B cell (primary cell): Measurements from ENCODE around the gene BAHCC1. TPM values are rescaled to one million over a fixed set of nuclear protein-coding genes. Genes with fewer than 3 reads are reported as not detected.
A peak's percentile ranks its signal among the peaks of the same experiment; 100 is the strongest.

Experiments used
- ATAC-seq: fragments of 200-7000 bp; cut with Tn5 transposase; one replicate; pipeline ENCODE4 v1.10.0; 2021; ENCODE audit warnings: low read depth, mild to moderate bottlenecking, moderate number of reproducible peaks, moderate library complexity
- CTCF ChIA-PET: fragments of 350-600 bp; sonication (Branson Sonifier 250); formaldehyde crosslinking; loops from one replicate; lab custom pipeline; 2021; ENCODE audit warnings: antibody characterized with exemption, inconsistent platforms; lab: Charles Lee
- POLR2A ChIA-PET: fragments of 350-600 bp; sonication (Branson Sonifier 250); formaldehyde crosslinking; loops from one replicate; lab custom pipeline; 2021; ENCODE audit warnings: antibody characterized with exemption; lab: Charles Lee
- DNase-seq: peaks from one replicate; pipeline ENCODE4 v3.0.0; 2013
- H2AFZ ChIP-seq: 2 replicates; pipeline ENCODE4 v1.6.1; 2012; ENCODE audit warnings: mild to moderate bottlenecking, low read depth, low read length; ENCODE audit not compliant: insufficient read depth, poor library complexity, severe bottlenecking
- H3K27ac ChIP-seq, 2 donors: 1 replicate in 1 of 2; 2 replicates in 1 of 2; pipeline ENCODE4 v1.5.1; 2012 to 2013; ENCODE audit warnings: low read length in 2 of 2, mild to moderate bottlenecking in 2 of 2, moderate library complexity in 1 of 2
- H3K27me3 ChIP-seq, 4 experiments: fragments of 200-600 bp in 1 of 4; sonication (generic) in 1 of 4; replicated peaks in 1 of 4; 1 replicate in 2 of 4; 2 replicates in 2 of 4; pipeline versions ENCODE4 v1.6.1 to v1.7.0; 2013 to 2016; ENCODE audit warnings: low read length in 3 of 4, mild to moderate bottlenecking in 2 of 4, mixed read lengths in 1 of 4, moderate library complexity in 1 of 4; ENCODE audit not compliant: insufficient read depth in 4 of 4, control insufficient read depth in 3 of 4; ENCODE audit errors: control extremely low read depth in 1 of 4
- H3K36me3 ChIP-seq, 2 experiments: replicated peaks in 1 of 2; 1 replicate in 1 of 2; 2 replicates in 1 of 2; pipeline versions ENCODE4 v1.6.1 to v1.7.1; 2013; ENCODE audit warnings: low read length in 1 of 2; ENCODE audit not compliant: insufficient read depth in 2 of 2, control insufficient read depth in 1 of 2; ENCODE audit errors: control extremely low read depth in 1 of 2, extremely low read depth in 1 of 2
- H3K4me1 ChIP-seq, 2 donors: fragments of 200-600 bp in 1 of 2; sonication (generic) in 1 of 2; 1 replicate in 1 of 2; 2 replicates in 1 of 2; pipeline versions ENCODE4 v1.5.1 to v1.6.1; 2013 to 2017; ENCODE audit warnings: low read length in 2 of 2; ENCODE audit not compliant: control insufficient read depth in 2 of 2, insufficient read depth in 2 of 2
- H3K4me2 ChIP-seq: replicated peaks from 2 replicates; pipeline ENCODE3; 2012; ENCODE audit warnings: mild to moderate bottlenecking, low read depth, low read length; ENCODE audit not compliant: poor library complexity, severe bottlenecking
- H3K4me3 ChIP-seq, 5 experiments: fragments of 200-600 bp in 1 of 5; sonication (generic) in 1 of 5; 1 replicate in 3 of 5; 2 replicates in 2 of 5; pipeline versions ENCODE4 v1.5.1 to v1.7.0; 2011 to 2016; ENCODE audit warnings: low read length in 4 of 5, mild to moderate bottlenecking in 4 of 5, low read depth in 2 of 5, control low read depth in 1 of 5, moderate library complexity in 1 of 5; ENCODE audit not compliant: insufficient read depth in 1 of 5; ENCODE audit errors: control extremely low read depth in 1 of 5, extremely low read depth in 1 of 5
- H3K79me2 ChIP-seq: fragments of 200-600 bp; sonication (generic); one replicate; pipeline ENCODE4 v1.6.0; 2016; ENCODE audit warnings: low read length; ENCODE audit not compliant: control insufficient read depth, insufficient read depth
- H3K9ac ChIP-seq: fragments of 200-600 bp; sonication (generic); 2 replicates; pipeline ENCODE4 v1.6.1; 2017; ENCODE audit warnings: mild to moderate bottlenecking, low read length, moderate library complexity
- H3K9me3 ChIP-seq, 3 donors: one replicate each; pipeline versions ENCODE4 v1.6.1 to v1.7.1; 2013; ENCODE audit warnings: low read length in 2 of 3; ENCODE audit not compliant: control insufficient read depth in 2 of 3, insufficient read depth in 1 of 3; ENCODE audit errors: control extremely low read depth in 1 of 3
- H4K20me1 ChIP-seq: 2 replicates; pipeline ENCODE4 v1.6.0; 2012; ENCODE audit warnings: mild to moderate bottlenecking, low read length; ENCODE audit not compliant: insufficient read depth, control insufficient read depth, poor library complexity, severe bottlenecking
- H3K27ac Mint-ChIP-seq: one replicate; pipeline ENCODE4 v1.8.0; 2021; ENCODE audit warnings: mixed read lengths
- H3K27me3 Mint-ChIP-seq: one replicate; pipeline ENCODE4 v1.8.0; 2021; ENCODE audit warnings: mixed read lengths
- H3K4me1 Mint-ChIP-seq: one replicate; pipeline ENCODE4 v1.8.0; 2021; ENCODE audit warnings: mixed read lengths
- H3K4me3 Mint-ChIP-seq: one replicate; pipeline ENCODE4 v1.8.0; 2021; ENCODE audit warnings: mixed read lengths
- H3K9me3 Mint-ChIP-seq: one replicate; pipeline ENCODE4 v1.8.0; 2022; ENCODE audit warnings: mixed read lengths; ENCODE audit not compliant: insufficient read depth
- EZH2 ChIP-seq: IDR thresholded peaks from 2 replicates; pipeline ENCODE4 v1.6.1; 2012; ENCODE audit warnings: borderline replicate concordance, low read depth, mild to moderate bottlenecking, moderate library complexity, low read length; ENCODE audit not compliant: insufficient read depth, poor library complexity, severe bottlenecking
- whole genome bisulfite sequencing: methylation state at CpG from one replicate; pipeline ENCODE4 v1.1.5; 2013; ENCODE audit warnings: missing lambda C conversion rate; ENCODE audit not compliant: insufficient coverage; 5-methylcytosine and 5-hydroxymethylcytosine counted together
- intact Hi-C: fragments of 100-400 bp; cut with micrococcal nuclease; formaldehyde crosslinking; loops from one replicate; pipeline ENCODE4 v1.10.0; 2022
- polyA plus RNA-seq: library from polyadenylated mRNA; depleted of rRNA; stranded (reverse); fragments of >200 nt; gene quantifications from 2 replicates; pipeline ENCODE4 v1.2.3, GENCODE V29; 2012
- total RNA-seq, 2 donors: library from RNA; stranded (reverse); fragments of 120-200 nt in 1 of 2; gene quantifications; 1 replicate in 1 of 2; 2 replicates in 1 of 2; pipeline versions ENCODE4 v1.2.3 to v1.2.4, GENCODE V29; 2013 to 2022
- TF ChIP-seq, protein P1 (sequence below): fragments of 200-600 bp; IDR thresholded peaks from one replicate; pipeline ENCODE4 v1.8.0; 2022; ENCODE audit warnings: antibody characterized with exemption, mild to moderate bottlenecking

BAHCC1 gene
- total and polyA plus RNA-seq, 2 donors (not counting 1 experiment from before 2014, with no cell fraction given) = 0.12 to 0.48 TPM

DNA sequence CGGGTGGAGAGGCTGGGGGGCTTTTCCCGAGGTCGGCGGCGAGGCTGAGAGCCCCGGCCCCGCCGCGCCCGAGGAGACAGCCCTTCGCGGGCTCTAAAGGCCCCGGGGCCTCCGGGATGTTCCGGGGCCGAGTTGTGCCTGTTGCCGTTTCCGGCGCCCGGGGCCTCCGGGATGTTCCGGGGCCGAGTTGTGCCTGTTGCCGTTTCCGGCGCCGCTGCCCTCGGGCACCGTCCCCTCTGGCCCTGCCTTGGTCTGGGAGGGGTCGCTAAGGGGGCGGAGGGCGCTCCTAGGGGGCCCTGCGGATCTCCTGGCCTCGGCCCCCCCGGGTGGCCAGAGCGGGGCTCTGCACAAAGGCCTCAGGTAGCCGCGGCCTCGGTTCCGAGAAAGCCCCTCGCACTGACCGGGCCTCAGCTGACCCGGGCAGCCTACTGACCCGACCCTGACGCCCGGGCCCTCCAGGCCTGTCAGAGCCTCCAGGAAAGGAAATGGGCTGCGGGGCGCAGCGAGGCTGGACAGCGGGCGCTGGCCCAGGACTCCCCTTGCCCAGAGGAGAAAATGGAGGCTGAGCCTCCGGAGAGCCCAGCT is 93.1 kb downstream of the BAHCC1 start:
- Histone ChIP-seq H3K36me3 (no peaks in the 10 kb centered on the region), H3K4me3 (peak overlapping the region in 4 of 5 experiments; percentile 56 to 77 (median 67)), H3K27me3 (peaks cover 0 to 7% (median 2%) of the 10 kb centered on the region in 4 experiments), H3K27ac (peak overlapping the region in 1 of 2 donors; percentile 82), H3K4me1 (peaks cover 22 to 28% of the 10 kb centered on the region in 2 donors), H2AFZ (peak overlapping the region; percentile 92), H3K9ac (peak overlapping the region; percentile 79), H3K79me2 (no peaks in the 10 kb centered on the region), H3K9me3 (no peaks in the 10 kb centered on the region), H3K4me2 (peak overlapping the region; percentile 99), H4K20me1 (no peaks in the 10 kb centered on the region)
- Mint-ChIP-seq H3K27ac (no peak overlapping the region), H3K9me3 (no peaks in the 10 kb centered on the region), H3K27me3 (peaks cover 18% of the 10 kb centered on the region), H3K4me3 (no peak overlapping the region), H3K4me1 (peaks cover 8% of the 10 kb centered on the region)
- TF ChIP-seq, protein P1, sequence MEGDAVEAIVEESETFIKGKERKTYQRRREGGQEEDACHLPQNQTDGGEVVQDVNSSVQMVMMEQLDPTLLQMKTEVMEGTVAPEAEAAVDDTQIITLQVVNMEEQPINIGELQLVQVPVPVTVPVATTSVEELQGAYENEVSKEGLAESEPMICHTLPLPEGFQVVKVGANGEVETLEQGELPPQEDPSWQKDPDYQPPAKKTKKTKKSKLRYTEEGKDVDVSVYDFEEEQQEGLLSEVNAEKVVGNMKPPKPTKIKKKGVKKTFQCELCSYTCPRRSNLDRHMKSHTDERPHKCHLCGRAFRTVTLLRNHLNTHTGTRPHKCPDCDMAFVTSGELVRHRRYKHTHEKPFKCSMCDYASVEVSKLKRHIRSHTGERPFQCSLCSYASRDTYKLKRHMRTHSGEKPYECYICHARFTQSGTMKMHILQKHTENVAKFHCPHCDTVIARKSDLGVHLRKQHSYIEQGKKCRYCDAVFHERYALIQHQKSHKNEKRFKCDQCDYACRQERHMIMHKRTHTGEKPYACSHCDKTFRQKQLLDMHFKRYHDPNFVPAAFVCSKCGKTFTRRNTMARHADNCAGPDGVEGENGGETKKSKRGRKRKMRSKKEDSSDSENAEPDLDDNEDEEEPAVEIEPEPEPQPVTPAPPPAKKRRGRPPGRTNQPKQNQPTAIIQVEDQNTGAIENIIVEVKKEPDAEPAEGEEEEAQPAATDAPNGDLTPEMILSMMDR = no peak
- no peak for TF ChIP-seq EZH2
- POLR2A ChIA-PET = interaction anchor here (0.8 to 1.5 kb wide), 4 partner anchors 22 to 64 kb away, joined by 3 to 4 read pairs (median 3); no protein-coding TSS in a partner anchor
- intact Hi-C loops = loop anchor here (10.0 kb wide), 1 partner anchor 116 kb away; no protein-coding TSS in a partner anchor
- no peak for DNase-seq
- CTCF ChIA-PET = interaction anchor here (2.4 kb wide), 1 partner anchor 113 kb away, joined by 6 read pairs; no protein-coding TSS in a partner anchor
- ATAC-seq = no peak
- 11% methylated on average over 51 of the region's 52 CpGs for WGBS
